Raji (cell line): Measurements from ENCODE around the gene BPIFA1.

Experiments
- POLR2A ChIP-seq: IDR thresholded peaks from 2 replicates; pipeline ENCODE4 v1.6.1; 2011; ENCODE audit warnings: low read depth, low read length, control low read depth; ENCODE audit not compliant: insufficient read depth

The BPIFA1 gene

GRCh38 chr20:33257237-33257636 lies 21.4 kb downstream of the BPIFA1 start:
- no peak for TF ChIP-seq POLR2A

GRCh38 chr20:33259371-33259770 lies 23.6 kb downstream of the BPIFA1 start:
- TF ChIP-seq POLR2A = no peak

- no peak for TF ChIP-seq POLR2A
These were observed 25.7 kb downstream of the BPIFA1 start for GRCh38 chr20:33261465-33261864.

- TF ChIP-seq POLR2A = no peak
These were observed 26.9 kb downstream of the BPIFA1 start for GRCh38 chr20:33262658-33263065.

- TF ChIP-seq POLR2A = no peak
These were observed 28.0 kb downstream of the BPIFA1 start for GRCh38 chr20:33263784-33264183.

- TF ChIP-seq POLR2A = no peak
These were observed 31.9 kb downstream of the BPIFA1 start for GRCh38 chr20:33267701-33268100.

- TF ChIP-seq POLR2A = no peak
These were observed 36.5 kb downstream of the BPIFA1 start for GRCh38 chr20:33272155-33272873.

GRCh38 chr20:33273117-33273851 lies 37.5 kb downstream of the BPIFA1 start:
- no peak for TF ChIP-seq POLR2A

GRCh38 chr20:33275215-33275614 lies 39.4 kb downstream of the BPIFA1 start:
- TF ChIP-seq POLR2A = no peak

- no peak for TF ChIP-seq POLR2A
These were observed 40.1 kb downstream of the BPIFA1 start for GRCh38 chr20:33275871-33276270.

GRCh38 chr20:33276303-33277113 lies 40.7 kb downstream of the BPIFA1 start:
- no peak for TF ChIP-seq POLR2A

GRCh38 chr20:33277471-33278441 lies 42.0 kb downstream of the BPIFA1 start:
- no peak for TF ChIP-seq POLR2A

- TF ChIP-seq POLR2A = no peak
These were observed 42.9 kb downstream of the BPIFA1 start for GRCh38 chr20:33278700-33279099.

- no peak for TF ChIP-seq POLR2A
These were observed 43.6 kb downstream of the BPIFA1 start for GRCh38 chr20:33279261-33279910.
